RWPE1 (cell line): ENCODE results near the gene NUP210L.

Experiments used
- CTCF ChIA-PET: fragments of 350-600 bp; sonication (Branson Sonifier 250); formaldehyde crosslinking; extraction: SDS; loops from one replicate; lab custom pipeline; 2021; lab: Yijun Ruan, JAX
- POLR2A ChIA-PET: fragments of 400-600 bp; formaldehyde crosslinking; extraction: SDS; loops from one replicate; lab custom pipeline; 2020; ENCODE audit warnings: antibody characterized with exemption; ENCODE audit not compliant: low non-redundant PET; lab: Yijun Ruan, JAX
- DNase-seq: peaks from one replicate; pipeline ENCODE4 v3.0.0; 2012; ENCODE audit warnings: low spot score
- H3K27ac ChIP-seq: fragments of 450-650 bp; 2 replicates; pipeline ENCODE4 v1.5.1; 2017
- CTCF ChIP-seq: fragments of 450-650 bp; conservative IDR thresholded peaks from 2 replicates; pipeline ENCODE4 v1.5.1; 2017; ENCODE audit warnings: low read depth, mild to moderate bottlenecking

NUP210L gene

GRCh38 chr1:154190550-154190949 is 35.7 kb upstream of the NUP210L start:
- no peak for DNase-seq
- no peak for TF ChIP-seq CTCF
- no peak overlapping the region for H3K27ac ChIP-seq
- POLR2A ChIA-PET = no interaction called here
- CTCF ChIA-PET = interaction anchor here (0.6 kb wide), 1 partner anchor 267 kb away, joined by 3 read pairs; no protein-coding TSS in a partner anchor

GRCh38 chr1:154186852-154187501 is 32.1 kb upstream of the NUP210L start:
- H3K27ac ChIP-seq = no peak overlapping the region
- no peak for TF ChIP-seq CTCF
- CTCF ChIA-PET = interaction anchor here (0.5 to 0.6 kb wide), 2 partner anchors 149 to 177 kb away, joined by 4 read pairs; no protein-coding TSS in a partner anchor
- no peak for DNase-seq
- POLR2A ChIA-PET = no interaction called here

GRCh38 chr1:154186177-154186576 is 31.3 kb upstream of the NUP210L start:
- POLR2A ChIA-PET = no interaction called here

GRCh38 chr1:154183046-154183915 is 28.4 kb upstream of the NUP210L start:
- no peak for TF ChIP-seq CTCF
- POLR2A ChIA-PET = no interaction called here
- peak overlapping the region; percentile 97 for H3K27ac ChIP-seq
- DNase-seq = peak; percentile 99
- CTCF ChIA-PET = interaction anchor here (0.6 to 0.7 kb wide), 2 partner anchors 88 to 209 kb away, joined by 3 read pairs; no protein-coding TSS in a partner anchor

More at GRCh38 chr1:154186177-154186576, 31.3 kb upstream of the NUP210L start:
- no peak overlapping the region for H3K27ac ChIP-seq
- CTCF ChIA-PET = no interaction called here
- TF ChIP-seq CTCF = peak; percentile 57
- DNase-seq = no peak

- TF ChIP-seq CTCF = no peak
- CTCF ChIA-PET = no interaction called here
- peak overlapping the region; percentile 97 for H3K27ac ChIP-seq
- POLR2A ChIA-PET = interaction anchor here (1.1 kb wide), 1 partner anchor 12 kb away, joined by 4 read pairs; no protein-coding TSS in a partner anchor
- DNase-seq = peak; percentile 72
Measured at GRCh38 chr1:154182344-154183045, 27.6 kb upstream of the NUP210L start.

GRCh38 chr1:154181944-154182343 is 27.1 kb upstream of the NUP210L start:
- peak overlapping the region; percentile 97 for H3K27ac ChIP-seq
- DNase-seq = no peak
- TF ChIP-seq CTCF = no peak
- CTCF ChIA-PET = no interaction called here
- POLR2A ChIA-PET = interaction anchor here (1.1 kb wide), 1 partner anchor 12 kb away, joined by 4 read pairs; no protein-coding TSS in a partner anchor
